ENCODE measurements around the gene SMG1.
"Not testable (repeated sequence)": the region's sequence is repeated elsewhere in the genome, so short reads cannot be mapped to it uniquely, and the experiment has no call there.

SMG1 gene

GRCh38 chr16:18789515-18789849 is 136.7 kb downstream of the SMG1 start:
- peak overlapping the region; percentile 81 to 84 for H3K27ac ChIP-seq (ENCODE audit: low read depth in 2 of 2, low read length in 2 of 2)

GRCh38 chr16:18788828-18789514 is 137.2 kb downstream of the SMG1 start:
- Histone ChIP-seq H3K27ac (ENCODE audit: low read depth in 2 of 2, low read length in 2 of 2) (peak overlapping the region; percentile 81 to 84), H3K36me3 (ENCODE audit: control insufficient read depth in 2 of 2, insufficient read depth in 2 of 2, low read length in 2 of 2) (peaks cover 41 to 54% of the 10 kb centered on the region in 2 donors)

More at GRCh38 chr16:18789515-18789849, 136.7 kb downstream of the SMG1 start:
- no peaks in the 10 kb centered on the region for H3K27me3 ChIP-seq (ENCODE audit: control insufficient read depth in 2 of 2, insufficient read depth in 2 of 2, low read length in 2 of 2)
- H3K9ac ChIP-seq (ENCODE audit: low read depth in 1 of 2, low read length in 2 of 2): peak overlapping the region; percentile 85 to 94
- no peaks in the 10 kb centered on the region for H3K9me3 ChIP-seq (ENCODE audit: control insufficient read depth in 2 of 2, low read length in 2 of 2)
- peaks cover 44 to 54% of the 10 kb centered on the region in 2 donors for H3K36me3 ChIP-seq (ENCODE audit: control insufficient read depth in 2 of 2, insufficient read depth in 2 of 2, low read length in 2 of 2)
- peaks cover 16 to 17% of the 10 kb centered on the region in 2 donors for H3K4me1 ChIP-seq (ENCODE audit: control insufficient read depth in 2 of 2, insufficient read depth in 2 of 2, low read length in 2 of 2)
- H3K4me3 ChIP-seq (ENCODE audit: low read length in 2 of 2): peak overlapping the region; percentile 98 to 99

GRCh38 chr16:18784917-18785623 is 141.1 kb downstream of the SMG1 start:
- Histone ChIP-seq H3K4me3 (ENCODE audit: low read length in 2 of 2) (no peak overlapping the region), H3K27me3 (ENCODE audit: control insufficient read depth in 2 of 2, insufficient read depth in 2 of 2, low read length in 2 of 2) (no peaks in the 10 kb centered on the region), H3K9ac (ENCODE audit: low read depth in 1 of 2, low read length in 2 of 2) (no peak overlapping the region), H3K36me3 (ENCODE audit: control insufficient read depth in 2 of 2, insufficient read depth in 2 of 2, low read length in 2 of 2) (peaks cover 46 to 55% of the 10 kb centered on the region in 2 donors), H3K9me3 (ENCODE audit: control insufficient read depth in 2 of 2, low read length in 2 of 2) (no peaks in the 10 kb centered on the region), H3K27ac (ENCODE audit: low read depth in 2 of 2, low read length in 2 of 2) (no peak overlapping the region), H3K4me1 (ENCODE audit: control insufficient read depth in 2 of 2, insufficient read depth in 2 of 2, low read length in 2 of 2) (peaks cover 16 to 17% of the 10 kb centered on the region in 2 donors)

More at GRCh38 chr16:18788828-18789514, 137.2 kb downstream of the SMG1 start:
- Histone ChIP-seq H3K4me1 (ENCODE audit: control insufficient read depth in 2 of 2, insufficient read depth in 2 of 2, low read length in 2 of 2) (peaks cover 16 to 17% of the 10 kb centered on the region in 2 donors), H3K9ac (ENCODE audit: low read depth in 1 of 2, low read length in 2 of 2) (peak overlapping the region; percentile 85 to 94), H3K9me3 (ENCODE audit: control insufficient read depth in 2 of 2, low read length in 2 of 2) (no peaks in the 10 kb centered on the region), H3K27me3 (ENCODE audit: control insufficient read depth in 2 of 2, insufficient read depth in 2 of 2, low read length in 2 of 2) (no peaks in the 10 kb centered on the region), H3K4me3 (ENCODE audit: low read length in 2 of 2) (peak overlapping the region; percentile 98 to 99)

- H3K36me3 ChIP-seq (ENCODE audit: control insufficient read depth in 2 of 2, insufficient read depth in 2 of 2, low read length in 2 of 2): peaks cover 42 to 55% of the 10 kb centered on the region in 2 donors
- peaks cover 10 to 11% of the 10 kb centered on the region in 2 donors for H3K4me1 ChIP-seq (ENCODE audit: control insufficient read depth in 2 of 2, insufficient read depth in 2 of 2, low read length in 2 of 2)
- no peak overlapping the region for H3K27ac ChIP-seq (ENCODE audit: low read depth in 2 of 2, low read length in 2 of 2)
- H3K9ac ChIP-seq (ENCODE audit: low read depth in 1 of 2, low read length in 2 of 2): no peak overlapping the region
- H3K9me3 ChIP-seq (ENCODE audit: control insufficient read depth in 2 of 2, low read length in 2 of 2): no peaks in the 10 kb centered on the region
- no peak overlapping the region for H3K4me3 ChIP-seq (ENCODE audit: low read length in 2 of 2)
- no peaks in the 10 kb centered on the region for H3K27me3 ChIP-seq (ENCODE audit: control insufficient read depth in 2 of 2, insufficient read depth in 2 of 2, low read length in 2 of 2)
Observed at GRCh38 chr16:18783430-18784341, 142.5 kb downstream of the SMG1 start.

GRCh38 chr16:18782697-18783429 is 143.3 kb downstream of the SMG1 start:
- Histone ChIP-seq H3K36me3 (ENCODE audit: control insufficient read depth in 2 of 2, insufficient read depth in 2 of 2, low read length in 2 of 2) (peaks cover 40 to 51% of the 10 kb centered on the region in 2 donors), H3K4me1 (ENCODE audit: control insufficient read depth in 2 of 2, insufficient read depth in 2 of 2, low read length in 2 of 2) (peaks cover 4 to 8% of the 10 kb centered on the region in 2 donors), H3K27me3 (ENCODE audit: control insufficient read depth in 2 of 2, insufficient read depth in 2 of 2, low read length in 2 of 2) (no peaks in the 10 kb centered on the region), H3K9me3 (ENCODE audit: control insufficient read depth in 2 of 2, low read length in 2 of 2) (no peaks in the 10 kb centered on the region), H3K4me3 (ENCODE audit: low read length in 2 of 2) (no peak overlapping the region), H3K9ac (ENCODE audit: low read depth in 1 of 2, low read length in 2 of 2) (no peak overlapping the region), H3K27ac (ENCODE audit: low read depth in 2 of 2, low read length in 2 of 2) (no peak overlapping the region)

- not testable (repeated sequence) for H3K4me1 ChIP-seq (ENCODE audit: control insufficient read depth in 2 of 2, insufficient read depth in 2 of 2, low read length in 2 of 2); H3K9ac ChIP-seq (ENCODE audit: low read depth in 1 of 2, low read length in 2 of 2); H3K27ac ChIP-seq (ENCODE audit: low read depth in 2 of 2, low read length in 2 of 2); H3K4me3 ChIP-seq (ENCODE audit: low read length in 2 of 2); H3K27me3 ChIP-seq (ENCODE audit: control insufficient read depth in 2 of 2, insufficient read depth in 2 of 2, low read length in 2 of 2); H3K9me3 ChIP-seq (ENCODE audit: control insufficient read depth in 2 of 2, low read length in 2 of 2)
- peaks cover 30 to 38% of the 10 kb centered on the region in 2 donors for H3K36me3 ChIP-seq (ENCODE audit: control insufficient read depth in 2 of 2, insufficient read depth in 2 of 2, low read length in 2 of 2)
Observed at GRCh38 chr16:18781232-18781631, 145.0 kb downstream of the SMG1 start.

GRCh38 chr16:18780460-18781026 is 145.7 kb downstream of the SMG1 start:
- not testable (repeated sequence) for H3K9ac ChIP-seq (ENCODE audit: low read depth in 1 of 2, low read length in 2 of 2); H3K4me1 ChIP-seq (ENCODE audit: control insufficient read depth in 2 of 2, insufficient read depth in 2 of 2, low read length in 2 of 2); H3K9me3 ChIP-seq (ENCODE audit: control insufficient read depth in 2 of 2, low read length in 2 of 2); H3K4me3 ChIP-seq (ENCODE audit: low read length in 2 of 2); H3K27me3 ChIP-seq (ENCODE audit: control insufficient read depth in 2 of 2, insufficient read depth in 2 of 2, low read length in 2 of 2); H3K27ac ChIP-seq (ENCODE audit: low read depth in 2 of 2, low read length in 2 of 2)
- H3K36me3 ChIP-seq (ENCODE audit: control insufficient read depth in 2 of 2, insufficient read depth in 2 of 2, low read length in 2 of 2): peaks cover 23 to 31% of the 10 kb centered on the region in 2 donors

GRCh38 chr16:18777664-18778063 is 148.5 kb downstream of the SMG1 start:
- H3K9me3 ChIP-seq (ENCODE audit: control insufficient read depth in 2 of 2, low read length in 2 of 2); H3K9ac ChIP-seq (ENCODE audit: low read depth in 1 of 2, low read length in 2 of 2); H3K27ac ChIP-seq (ENCODE audit: low read depth in 2 of 2, low read length in 2 of 2); H3K4me1 ChIP-seq (ENCODE audit: control insufficient read depth in 2 of 2, insufficient read depth in 2 of 2, low read length in 2 of 2); H3K36me3 ChIP-seq (ENCODE audit: control insufficient read depth in 2 of 2, insufficient read depth in 2 of 2, low read length in 2 of 2); H3K4me3 ChIP-seq (ENCODE audit: low read length in 2 of 2); H3K27me3 ChIP-seq (ENCODE audit: control insufficient read depth in 2 of 2, insufficient read depth in 2 of 2, low read length in 2 of 2): not testable (repeated sequence)

GRCh38 chr16:18776334-18776733 is 149.9 kb downstream of the SMG1 start:
- not testable (repeated sequence) for H3K9ac ChIP-seq (ENCODE audit: low read depth in 1 of 2, low read length in 2 of 2); H3K4me3 ChIP-seq (ENCODE audit: low read length in 2 of 2); H3K27me3 ChIP-seq (ENCODE audit: control insufficient read depth in 2 of 2, insufficient read depth in 2 of 2, low read length in 2 of 2); H3K9me3 ChIP-seq (ENCODE audit: control insufficient read depth in 2 of 2, low read length in 2 of 2); H3K27ac ChIP-seq (ENCODE audit: low read depth in 2 of 2, low read length in 2 of 2); H3K4me1 ChIP-seq (ENCODE audit: control insufficient read depth in 2 of 2, insufficient read depth in 2 of 2, low read length in 2 of 2); H3K36me3 ChIP-seq (ENCODE audit: control insufficient read depth in 2 of 2, insufficient read depth in 2 of 2, low read length in 2 of 2)

Measured in mucosa of rectum (tissue), 2 donors.